Transverse colon (tissue), 4 donors: Measurements from ENCODE around the gene RPP38. TPM values are rescaled to one million over a fixed set of nuclear protein-coding genes. Genes with fewer than 3 reads are reported as not detected.

Experiments used
- DNase-seq: peaks from one replicate; pipeline ENCODE4 v3.0.0-alpha.2; 2019
- H3K27ac ChIP-seq, 4 donors: fragments of 200-600 bp; sonication (generic); 2 replicates each; pipeline ENCODE4 v1.5.1; 2016 to 2018; ENCODE audit warnings: inconsistent platforms in 4 of 4
- H3K27me3 ChIP-seq: fragments of 200-600 bp; sonication (generic); 2 replicates; pipeline ENCODE4 v1.5.1; 2017; ENCODE audit warnings: inconsistent platforms
- H3K36me3 ChIP-seq, 4 donors: fragments of 200-600 bp; sonication (generic); 2 replicates each; pipeline ENCODE4 v1.5.1; 2017 to 2019; ENCODE audit warnings: inconsistent platforms in 4 of 4
- H3K4me1 ChIP-seq, 4 donors: fragments of 200-600 bp; sonication (generic); 2 replicates each; pipeline ENCODE4 v1.5.1; 2017 to 2020; ENCODE audit warnings: inconsistent platforms in 4 of 4
- H3K4me3 ChIP-seq, 4 donors: fragments of 200-600 bp; sonication (generic); 1 replicate in 1 of 4; 2 replicates in 3 of 4; pipeline versions ENCODE4 v1.5.1 to v1.6.1; 2017 to 2019; ENCODE audit warnings: inconsistent platforms in 4 of 4
- H3K9me3 ChIP-seq, 2 donors: fragments of 200-600 bp; sonication (generic); 2 replicates each; pipeline ENCODE4 v1.5.1; 2017 to 2019; ENCODE audit warnings: inconsistent platforms in 2 of 2
- EP300 ChIP-seq: sonication (generic); formaldehyde crosslinking; IDR thresholded peaks from one replicate; pipeline ENCODE4 v1.6.1; 2017; ENCODE audit warnings: antibody characterized with exemption, low read depth
- POLR2A ChIP-seq: fragments of 450-650 bp; IDR thresholded peaks from one replicate; pipeline ENCODE4 v1.6.1; 2016; ENCODE audit warnings: antibody characterized with exemption, mild to moderate bottlenecking, moderate library complexity
- POLR2AphosphoS5 ChIP-seq, 3 donors: sonication (generic); formaldehyde crosslinking; IDR thresholded peaks; one replicate each; pipeline ENCODE4 v1.6.1; 2016; ENCODE audit warnings: antibody characterized with exemption in 3 of 3
- WGBS, 2 donors: methylation state at CpG; one replicate each; pipeline ENCODE4 v1.1.5; 2018; ENCODE audit warnings: low coverage in 1 of 2; 5-methylcytosine and 5-hydroxymethylcytosine counted together
- in situ Hi-C, 4 donors: fragments of 200-750 bp; cut with MboI; loops; one replicate each; pipeline versions ENCODE4 v1.15.0 to v1.15.1; 2017; ENCODE audit warnings: low sequenced_read_pairs in 3 of 4, low pct_ligation_motif_present in 1 of 4, low pct_unique_long_range_greater_than_20kb in 1 of 4
- intact Hi-C: fragments of 100-400 bp; cut with DNase I; formaldehyde crosslinking; loops from one replicate; pipeline ENCODE4 v1.15.1; 2023; ENCODE audit warnings: low total_unique reads
- total RNA-seq, 4 donors: library from RNA; depleted of rRNA; stranded (reverse); fragments of >200 nt; gene quantifications; one replicate each; pipeline ENCODE4 v1.1.0, GENCODE V29; 2016
- TF ChIP-seq, protein P1 (sequence below), 5 experiments: fragments of 200-600 bp in 3 of 5; fragments of 450-650 bp in 2 of 5; sonication (generic) in 3 of 5; IDR thresholded peaks; 1 replicate in 2 of 5; 2 replicates in 3 of 5; pipeline ENCODE4 v1.5.1; 2016 to 2017; ENCODE audit warnings: antibody characterized with exemption in 5 of 5, inconsistent platforms in 3 of 5, mild to moderate bottlenecking in 2 of 5, moderate library complexity in 1 of 5

Gene RPP38
- total RNA-seq, 4 donors from 2014 or later = 4.1 to 103 (median 20.9) TPM

- peaks cover 0 to 9% (median under 1%) of the 10 kb centered on the region in 4 donors for H3K36me3 ChIP-seq
- no peak overlapping the region for H3K27ac ChIP-seq
- no peaks in the 10 kb centered on the region for H3K9me3 ChIP-seq
- WGBS, 2 donors = 88 to 100% methylated on average over 1 to 5 of the region's 5 CpGs
- no peak overlapping the region for H3K4me3 ChIP-seq
- no peak for DNase-seq
- TF ChIP-seq POLR2AphosphoS5 (IDR thresholded peaks at IDR 0.05) (no peak), EP300 (no peak), POLR2A (no peak)
- TF ChIP-seq, protein P1, sequence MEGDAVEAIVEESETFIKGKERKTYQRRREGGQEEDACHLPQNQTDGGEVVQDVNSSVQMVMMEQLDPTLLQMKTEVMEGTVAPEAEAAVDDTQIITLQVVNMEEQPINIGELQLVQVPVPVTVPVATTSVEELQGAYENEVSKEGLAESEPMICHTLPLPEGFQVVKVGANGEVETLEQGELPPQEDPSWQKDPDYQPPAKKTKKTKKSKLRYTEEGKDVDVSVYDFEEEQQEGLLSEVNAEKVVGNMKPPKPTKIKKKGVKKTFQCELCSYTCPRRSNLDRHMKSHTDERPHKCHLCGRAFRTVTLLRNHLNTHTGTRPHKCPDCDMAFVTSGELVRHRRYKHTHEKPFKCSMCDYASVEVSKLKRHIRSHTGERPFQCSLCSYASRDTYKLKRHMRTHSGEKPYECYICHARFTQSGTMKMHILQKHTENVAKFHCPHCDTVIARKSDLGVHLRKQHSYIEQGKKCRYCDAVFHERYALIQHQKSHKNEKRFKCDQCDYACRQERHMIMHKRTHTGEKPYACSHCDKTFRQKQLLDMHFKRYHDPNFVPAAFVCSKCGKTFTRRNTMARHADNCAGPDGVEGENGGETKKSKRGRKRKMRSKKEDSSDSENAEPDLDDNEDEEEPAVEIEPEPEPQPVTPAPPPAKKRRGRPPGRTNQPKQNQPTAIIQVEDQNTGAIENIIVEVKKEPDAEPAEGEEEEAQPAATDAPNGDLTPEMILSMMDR (IDR thresholded peaks at IDR 0.05) = no peak
- in situ Hi-C loops = loop anchor here in 2 of 4 donors (25.0 kb wide), 2 partner anchors 583 to 608 kb away; no protein-coding TSS in a partner anchor
- no peaks in the 10 kb centered on the region for H3K27me3 ChIP-seq
- H3K4me1 ChIP-seq = no peaks in the 10 kb centered on the region
- intact Hi-C loops = no loop called here
Measured at GRCh38 chr10:15120523-15120922, 23.4 kb downstream of the RPP38 start.

GRCh38 chr10:15121707-15122106 is 24.6 kb downstream of the RPP38 start:
- H3K36me3 ChIP-seq = peaks cover 0 to 12% (median 4%) of the 10 kb centered on the region in 4 donors
- in situ Hi-C loops = loop anchor here in 2 of 4 donors (25.0 kb wide), 2 partner anchors 584 to 609 kb away; no protein-coding TSS in a partner anchor
- no peak overlapping the region for H3K27ac ChIP-seq
- intact Hi-C loops = no loop called here
- no peaks in the 10 kb centered on the region for H3K9me3 ChIP-seq
- H3K4me1 ChIP-seq = no peaks in the 10 kb centered on the region
- no peaks in the 10 kb centered on the region for H3K27me3 ChIP-seq
- DNase-seq = no peak
- no peak overlapping the region for H3K4me3 ChIP-seq
- WGBS, 2 donors = 94% methylated on average over 1 of the region's 1 CpG; no CpG with 5 or more reads in 1 of the 2 donors
- no peak for TF ChIP-seq POLR2A
- no peak for TF ChIP-seq POLR2AphosphoS5 (IDR thresholded peaks at IDR 0.05)
- TF ChIP-seq EP300 = no peak
- TF ChIP-seq, protein P1 (IDR thresholded peaks at IDR 0.05) = no peak

DNA sequence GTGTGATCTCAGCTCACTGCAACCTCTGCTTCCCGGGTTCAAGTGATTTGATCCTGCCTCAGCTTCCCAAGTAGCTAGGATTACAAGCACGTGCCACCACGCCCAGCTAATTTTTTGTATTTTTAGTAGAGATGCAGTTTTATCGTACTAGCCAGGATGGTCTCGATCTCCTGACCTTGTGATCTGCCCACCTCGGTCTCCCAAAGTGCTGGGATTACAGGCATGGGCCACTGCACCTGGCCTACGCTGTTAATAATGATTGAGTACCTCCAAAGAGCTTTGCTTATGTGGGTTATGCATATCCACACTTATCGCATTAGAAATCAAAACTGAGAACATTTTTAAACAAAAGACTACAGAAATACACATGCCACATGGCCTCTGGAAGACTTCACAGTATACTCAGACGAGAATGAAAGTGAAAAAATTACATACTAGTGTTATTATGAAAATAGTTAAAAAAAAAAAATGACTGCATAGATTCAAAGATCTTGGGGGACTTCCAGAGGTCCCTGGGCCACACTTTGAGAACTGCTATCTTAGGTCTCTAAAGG is 25.4 kb downstream of the RPP38 start:
- Histone ChIP-seq H3K9me3 (no peaks in the 10 kb centered on the region), H3K4me3 (no peak overlapping the region), H3K36me3 (peaks cover 0 to 16% (median 7%) of the 10 kb centered on the region in 4 donors), H3K27ac (no peak overlapping the region), H3K27me3 (no peaks in the 10 kb centered on the region), H3K4me1 (no peaks in the 10 kb centered on the region)
- no peak for DNase-seq
- WGBS, 2 donors = 78 to 82% methylated on average over 4 to 9 of the region's 9 CpGs
- intact Hi-C loops (no loop called here), in situ Hi-C loops (loop anchor here in 2 of 4 donors (25.0 kb wide), 2 partner anchors 585 to 610 kb away; no protein-coding TSS in a partner anchor)
- TF ChIP-seq POLR2AphosphoS5 (IDR thresholded peaks at IDR 0.05) = no peak
- no peak for TF ChIP-seq POLR2A
- TF ChIP-seq EP300 = no peak
- TF ChIP-seq, protein P1 (IDR thresholded peaks at IDR 0.05) = no peak

- no peaks in the 10 kb centered on the region for H3K9me3 ChIP-seq
- H3K27ac ChIP-seq = no peak overlapping the region
- H3K27me3 ChIP-seq = no peaks in the 10 kb centered on the region
- intact Hi-C loops = no loop called here
- WGBS, 2 donors = 53 to 80% methylated on average over 3 of the region's 3 CpGs
- TF ChIP-seq, protein P1 (IDR thresholded peaks at IDR 0.05) = no peak
- TF ChIP-seq POLR2AphosphoS5 (IDR thresholded peaks at IDR 0.05) (no peak), EP300 (no peak), POLR2A (no peak)
- in situ Hi-C loops = loop anchor here in 2 of 4 donors (25.0 kb wide), 2 partner anchors 586 to 611 kb away; no protein-coding TSS in a partner anchor
- no peak overlapping the region for H3K4me3 ChIP-seq
- no peak for DNase-seq
- H3K4me1 ChIP-seq = no peaks in the 10 kb centered on the region
- peaks cover 0 to 22% (median 8%) of the 10 kb centered on the region in 4 donors for H3K36me3 ChIP-seq
Measured at GRCh38 chr10:15123749-15124184, 26.6 kb downstream of the RPP38 start.
